Measurements from ENCODE around the gene RGS17.
"Not testable (repeated sequence)": the region's sequence is repeated elsewhere in the genome, so short reads cannot be mapped to it uniquely, and the experiment has no call there.

RGS17 gene

DNA sequence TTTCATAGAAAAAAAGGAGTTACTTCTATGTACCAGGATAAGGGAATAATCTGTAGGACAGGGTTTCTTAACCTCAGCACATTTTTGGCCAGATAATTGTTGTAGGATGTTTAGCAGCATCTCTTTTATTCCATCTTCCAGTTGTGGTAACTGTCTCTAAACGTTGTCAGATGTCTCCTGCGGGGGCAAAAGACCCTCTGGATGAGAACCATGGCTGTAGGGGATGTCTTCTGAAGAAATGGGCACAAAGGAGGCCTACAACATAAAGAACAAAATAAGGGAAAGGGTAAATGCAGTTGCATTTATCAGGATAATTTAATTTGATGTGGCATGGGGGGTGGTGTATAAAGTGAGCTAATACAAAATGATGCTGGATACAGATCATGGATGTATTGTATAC lies 144.1 kb downstream of the RGS17 start:
- ChIA-PET CTCF (no interaction called here), POLR2A (no interaction called here)
- no peak overlapping the region for H3K4me3 ChIP-seq (ENCODE audit: low read depth, low read length)
- TF ChIP-seq, protein P1, sequence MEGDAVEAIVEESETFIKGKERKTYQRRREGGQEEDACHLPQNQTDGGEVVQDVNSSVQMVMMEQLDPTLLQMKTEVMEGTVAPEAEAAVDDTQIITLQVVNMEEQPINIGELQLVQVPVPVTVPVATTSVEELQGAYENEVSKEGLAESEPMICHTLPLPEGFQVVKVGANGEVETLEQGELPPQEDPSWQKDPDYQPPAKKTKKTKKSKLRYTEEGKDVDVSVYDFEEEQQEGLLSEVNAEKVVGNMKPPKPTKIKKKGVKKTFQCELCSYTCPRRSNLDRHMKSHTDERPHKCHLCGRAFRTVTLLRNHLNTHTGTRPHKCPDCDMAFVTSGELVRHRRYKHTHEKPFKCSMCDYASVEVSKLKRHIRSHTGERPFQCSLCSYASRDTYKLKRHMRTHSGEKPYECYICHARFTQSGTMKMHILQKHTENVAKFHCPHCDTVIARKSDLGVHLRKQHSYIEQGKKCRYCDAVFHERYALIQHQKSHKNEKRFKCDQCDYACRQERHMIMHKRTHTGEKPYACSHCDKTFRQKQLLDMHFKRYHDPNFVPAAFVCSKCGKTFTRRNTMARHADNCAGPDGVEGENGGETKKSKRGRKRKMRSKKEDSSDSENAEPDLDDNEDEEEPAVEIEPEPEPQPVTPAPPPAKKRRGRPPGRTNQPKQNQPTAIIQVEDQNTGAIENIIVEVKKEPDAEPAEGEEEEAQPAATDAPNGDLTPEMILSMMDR (IDR thresholded peaks at IDR 0.05; ENCODE audit: insufficient read depth, low read length, missing control alignments), result no peak
- DNase-seq (ENCODE audit: low read depth, low spot score), result no peak

DNA sequence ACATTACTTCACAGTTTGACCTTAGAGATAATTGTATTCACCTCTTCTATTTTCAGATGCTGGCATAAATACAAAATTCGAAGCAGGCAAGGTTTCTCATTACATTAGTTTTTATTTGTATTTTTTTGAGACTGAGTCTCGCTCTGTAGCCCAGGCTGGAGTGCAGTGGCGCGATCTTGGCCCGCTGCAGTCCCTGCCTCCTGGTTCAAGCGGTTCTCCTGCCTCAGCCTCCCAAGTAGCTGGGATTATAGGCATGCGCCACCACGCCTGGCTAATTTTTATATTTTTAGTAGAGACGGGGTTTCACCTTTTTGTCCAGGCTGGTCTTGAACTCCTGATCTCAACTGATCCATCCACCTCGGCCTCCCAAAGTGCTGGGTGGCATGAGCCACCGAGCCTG lies 145.8 kb downstream of the RGS17 start:
- CTCF ChIA-PET, result interaction anchor here (1.2 to 1.5 kb wide), 3 partner anchors 10 to 32 kb away, joined by 3 to 6 read pairs (median 3); no protein-coding TSS in a partner anchor
- DNase-seq (ENCODE audit: low read depth, low spot score); H3K4me3 ChIP-seq (ENCODE audit: low read depth, low read length); POLR2A ChIA-PET: not testable (repeated sequence)

DNA sequence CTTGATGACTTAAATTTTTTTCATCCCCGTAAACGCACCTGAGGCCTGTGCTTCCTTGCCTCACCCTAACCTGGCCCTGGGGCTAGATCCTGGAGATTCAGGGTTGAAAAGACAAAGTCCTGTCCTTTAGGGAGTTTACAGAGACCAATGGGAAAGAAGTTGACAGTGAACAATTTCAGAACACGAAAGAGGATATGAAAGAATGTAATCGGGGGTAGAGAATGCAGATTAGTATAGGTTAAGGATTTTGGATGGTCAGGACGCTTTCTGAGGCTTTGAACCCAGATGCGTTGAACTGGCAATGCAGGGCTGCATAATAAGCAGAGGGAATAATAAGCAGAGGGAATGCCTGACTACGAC lies 146.6 kb downstream of the RGS17 start:
- no peak for DNase-seq (ENCODE audit: low read depth, low spot score)
- H3K4me3 ChIP-seq (ENCODE audit: low read depth, low read length), result peak overlapping the region; percentile 92
- CTCF ChIA-PET, result no interaction called here
- TF ChIP-seq, protein P1 (IDR thresholded peaks at IDR 0.05; ENCODE audit: insufficient read depth, low read length, missing control alignments), result no peak
- POLR2A ChIA-PET, result no interaction called here

DNA sequence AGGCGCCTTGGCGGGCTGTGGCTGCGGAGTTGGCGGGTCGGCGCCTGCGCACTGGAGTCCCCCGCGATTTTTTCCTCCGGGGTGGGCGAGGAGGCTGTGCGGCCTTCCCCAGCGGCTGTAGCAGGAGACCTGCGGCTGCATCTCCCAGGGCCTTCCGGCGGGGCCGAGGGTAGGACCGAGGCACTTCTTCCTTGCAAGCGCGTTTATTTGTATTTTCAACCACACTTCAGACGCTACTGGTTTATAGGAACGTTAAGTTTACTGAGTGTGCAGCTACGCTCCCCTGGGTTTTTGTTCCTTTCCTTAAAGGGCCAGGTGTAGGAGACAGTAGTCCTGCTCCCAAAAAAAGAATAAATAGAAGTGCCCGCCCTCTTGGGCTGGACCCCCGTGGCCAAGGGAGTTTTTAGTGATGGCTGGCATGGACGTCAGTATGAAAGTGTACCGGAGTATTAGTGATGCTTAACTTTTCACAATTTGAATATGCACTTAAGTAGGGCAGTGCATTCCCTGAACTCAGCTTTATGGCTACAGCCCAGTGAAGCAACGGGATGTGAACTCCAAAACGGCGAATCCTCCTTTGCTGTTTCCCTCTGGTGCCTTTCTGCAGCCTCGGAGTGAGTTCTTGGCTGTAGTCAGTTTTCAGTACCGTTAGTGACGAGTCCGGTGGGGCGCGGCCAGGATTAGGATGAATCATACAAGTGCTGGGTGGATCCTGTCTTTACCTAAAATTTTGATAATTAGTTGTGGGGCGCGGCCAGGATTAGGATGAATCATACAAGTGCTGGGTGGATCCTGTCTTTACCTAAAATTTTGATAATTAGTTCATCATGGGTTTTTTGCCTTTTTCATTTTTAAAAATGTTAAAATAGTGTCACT lies 147.2 kb downstream of the RGS17 start:
- DNase-seq (ENCODE audit: low read depth, low spot score), result peak; percentile 12
- H3K4me3 ChIP-seq (ENCODE audit: low read depth, low read length), result peak overlapping the region; percentile 92
- CTCF ChIA-PET, result interaction anchor here (0.7 to 1.5 kb wide), 4 partner anchors 11 to 42 kb away, joined by 3 to 4 read pairs (median 4); no protein-coding TSS in a partner anchor
- TF ChIP-seq, protein P1 (IDR thresholded peaks at IDR 0.05; ENCODE audit: insufficient read depth, low read length, missing control alignments), result no peak
- POLR2A ChIA-PET, result interaction anchor here (1.2 to 1.7 kb wide), 2 partner anchors 16 to 18 kb away, joined by 3 to 10 read pairs; partner anchors contain the start of gene MTRF1L

DNA sequence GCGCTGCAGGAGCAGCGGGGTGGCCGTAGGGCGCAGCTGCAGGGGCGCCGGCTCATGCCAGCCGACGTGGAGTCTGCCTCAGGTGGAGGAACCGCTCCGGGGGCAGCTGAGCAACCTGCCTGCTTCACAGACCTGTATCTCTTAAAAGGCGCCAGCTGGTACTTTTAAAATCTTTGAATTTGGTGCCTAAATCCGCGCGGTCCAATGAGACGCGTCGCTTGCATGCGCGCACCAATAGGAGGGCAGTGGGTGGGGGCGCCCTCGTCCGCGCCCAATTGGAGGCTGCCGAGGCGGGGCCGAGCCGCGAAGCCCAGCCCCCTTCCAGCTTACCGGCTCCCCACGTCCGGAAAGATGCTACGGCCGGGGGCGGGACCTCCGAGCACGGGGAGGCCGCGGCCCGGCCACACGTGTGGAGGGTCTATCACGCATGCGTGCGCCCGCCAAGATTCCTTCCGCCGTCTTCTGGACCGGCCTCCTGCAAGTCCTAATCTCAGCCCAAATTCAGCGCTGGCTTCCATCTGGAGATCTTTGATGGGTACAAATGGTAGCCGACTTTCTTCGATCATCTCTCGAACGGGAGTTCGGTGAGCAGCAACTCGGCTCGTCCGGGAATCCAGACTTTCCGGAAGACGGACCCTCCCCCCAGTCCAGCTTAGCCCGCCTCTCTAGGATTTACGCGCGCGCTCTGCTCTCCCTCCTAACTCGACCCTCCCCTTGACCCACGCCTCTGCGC lies 148.0 kb downstream of the RGS17 start, which contains the start of gene FBXO5:
TSS of gene FBXO5 (minus strand) at position 138 of the 733 bp plus-strand sequence. CDS start at position 56, 82 bp downstream.
- ChIA-PET POLR2A (interaction anchor here (0.6 to 1.7 kb wide), 3 partner anchors 17 to 1537 kb away, joined by 3 to 10 read pairs (median 5); partner anchors contain the start of gene MTRF1L), CTCF (interaction anchor here (0.7 to 1.5 kb wide), 4 partner anchors 10 to 42 kb away, joined by 3 to 4 read pairs (median 4); no protein-coding TSS in a partner anchor)
- peak within 1 kb of the TSS; percentile 92 for H3K4me3 ChIP-seq (ENCODE audit: low read depth, low read length)
- TF ChIP-seq, protein P1 (IDR thresholded peaks at IDR 0.05; ENCODE audit: insufficient read depth, low read length, missing control alignments), result no peak
- peak; percentile 83 for DNase-seq (ENCODE audit: low read depth, low spot score)

DNA sequence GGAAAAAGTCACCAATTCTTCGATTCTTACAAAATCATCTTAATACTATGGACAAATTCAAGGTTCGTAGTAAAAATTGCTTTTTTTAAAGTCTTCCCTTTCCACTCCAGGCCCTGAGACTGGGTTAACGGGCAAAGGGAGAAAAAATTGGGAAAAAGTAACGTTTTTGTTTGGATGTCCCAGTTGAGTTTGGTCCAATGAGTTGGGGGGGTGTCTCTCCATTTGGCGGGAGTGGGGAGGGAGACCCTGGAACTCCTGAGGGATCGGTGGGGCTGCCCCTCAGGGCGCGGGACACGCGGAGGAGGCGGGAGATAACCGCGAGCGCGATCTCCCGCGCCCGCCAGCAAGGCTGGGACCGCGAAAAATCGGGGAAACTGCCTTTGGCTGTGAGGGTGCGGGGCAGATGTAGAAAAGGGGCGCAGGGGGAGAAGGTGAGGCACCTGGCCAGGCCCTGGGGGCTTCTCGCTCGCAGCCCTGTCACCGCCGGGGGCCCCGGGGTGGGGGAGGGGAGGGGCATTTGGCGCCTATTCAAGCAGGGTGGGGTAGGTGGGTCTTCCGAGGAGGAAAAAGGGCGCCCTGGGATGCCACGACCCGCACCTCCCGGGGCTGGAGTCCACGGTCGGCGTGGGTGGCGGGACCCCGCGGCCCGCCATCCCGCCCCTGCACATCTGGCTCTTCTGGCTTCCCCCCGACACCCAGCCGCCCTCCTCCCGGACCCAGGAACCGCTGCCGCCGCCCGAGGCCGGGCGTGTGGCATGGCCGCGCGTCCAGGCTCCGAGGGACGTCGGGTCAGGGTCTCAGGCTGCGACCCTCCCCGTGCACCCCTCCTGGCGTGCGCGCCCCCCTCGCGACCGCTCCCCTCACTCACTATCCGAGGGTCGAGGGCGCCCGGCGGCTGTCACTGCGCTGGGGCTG lies 148.8 kb downstream of the RGS17 start:
- POLR2A ChIA-PET, result interaction anchor here (1.2 to 1.7 kb wide), 2 partner anchors 18 to 20 kb away, joined by 3 to 10 read pairs; partner anchors contain the start of gene MTRF1L
- peak overlapping the region; percentile 72 for H3K4me3 ChIP-seq (ENCODE audit: low read depth, low read length)
- CTCF ChIA-PET, result interaction anchor here (1.0 to 1.5 kb wide), 3 partner anchors 29 to 43 kb away, joined by 4 to 5 read pairs (median 4); no protein-coding TSS in a partner anchor
- TF ChIP-seq, protein P1 (IDR thresholded peaks at IDR 0.05; ENCODE audit: insufficient read depth, low read length, missing control alignments), result no peak
- DNase-seq (ENCODE audit: low read depth, low spot score), result no peak
